ENCODE results near the gene MLXIP. TPM values are rescaled to one million over a fixed set of nuclear protein-coding genes. Genes with fewer than 3 reads are reported as not detected.
"Not testable (repeated sequence)": the region's sequence is repeated elsewhere in the genome, so short reads cannot be mapped to it uniquely, and the experiment has no call there.

The MLXIP gene
- total RNA-seq, 2 donors from 2014 or later: 13.1 to 57.7 TPM

- DNase-seq (ENCODE audit: low spot score): no peak
- Histone ChIP-seq H3K4me3 (no peak overlapping the region), H3K4me1 (replicated peaks) (peaks cover 4% of the 10 kb centered on the region), H3K36me3 (no peaks in the 10 kb centered on the region), H3K9me3 (no peaks in the 10 kb centered on the region), H3K27me3 (replicated peaks; ENCODE audit: insufficient read depth) (no peaks in the 10 kb centered on the region), H3K27ac (no peak overlapping the region)
- 80% methylated on average over 6 of the region's 6 CpGs for WGBS
- intact Hi-C loops (cut with DNase I): no loop called here
- TF ChIP-seq POLR2AphosphoS5 (IDR thresholded peaks at IDR 0.05): no peak
- TF ChIP-seq POLR2A (IDR thresholded peaks at IDR 0.05): no peak
- TF ChIP-seq CTCF (IDR thresholded peaks at IDR 0.05): no peak
These were observed 28.7 kb downstream of the MLXIP start for GRCh38 chr12:122107261-122107660.

GRCh38 chr12:122111089-122111641, 32.6 kb downstream of the MLXIP start:
- DNase-seq (ENCODE audit: low spot score): peak; percentile 69
- Histone ChIP-seq H3K27ac (peak overlapping the region in 1 of 2 donors; percentile 53), H3K36me3 (no peaks in the 10 kb centered on the region), H3K27me3 (replicated peaks; ENCODE audit: insufficient read depth) (no peaks in the 10 kb centered on the region), H3K4me3 (no peak overlapping the region), H3K9me3 (no peaks in the 10 kb centered on the region), H3K4me1 (replicated peaks) (peaks cover 4% of the 10 kb centered on the region)
- TF ChIP-seq POLR2AphosphoS5 (IDR thresholded peaks at IDR 0.05): peak; percentile 90
- TF ChIP-seq CTCF (IDR thresholded peaks at IDR 0.05): no peak
- no peak for TF ChIP-seq POLR2A (IDR thresholded peaks at IDR 0.05)
- intact Hi-C loops (cut with DNase I): no loop called here
- WGBS: 22% methylated on average over 2 of the region's 2 CpGs

GRCh38 chr12:122116707-122117535, 38.4 kb downstream of the MLXIP start:
- Histone ChIP-seq H3K27ac (no peak overlapping the region), H3K36me3 (no peaks in the 10 kb centered on the region), H3K4me1 (replicated peaks) (no peaks in the 10 kb centered on the region), H3K4me3 (no peak overlapping the region), H3K9me3 (no peaks in the 10 kb centered on the region), H3K27me3 (replicated peaks; ENCODE audit: insufficient read depth) (no peaks in the 10 kb centered on the region)
- DNase-seq (ENCODE audit: low spot score): no peak
- intact Hi-C loops (cut with DNase I): no loop called here
- WGBS: 74% methylated on average over 16 of the region's 16 CpGs
- TF ChIP-seq POLR2AphosphoS5 (IDR thresholded peaks at IDR 0.05) (no peak), CTCF (IDR thresholded peaks at IDR 0.05) (no peak), POLR2A (IDR thresholded peaks at IDR 0.05) (no peak)

GRCh38 chr12:122117979-122118378, 39.4 kb downstream of the MLXIP start:
- 86% methylated on average over 8 of the region's 8 CpGs for WGBS
- intact Hi-C loops (cut with DNase I): no loop called here

GRCh38 chr12:122121341-122121740, 42.8 kb downstream of the MLXIP start:
- 88% methylated on average over 11 of the region's 11 CpGs for WGBS
- H3K27me3 ChIP-seq (replicated peaks; ENCODE audit: insufficient read depth); intact Hi-C loops (cut with DNase I); H3K9me3 ChIP-seq; H3K4me1 ChIP-seq (replicated peaks); H3K36me3 ChIP-seq; DNase-seq (ENCODE audit: low spot score); H3K27ac ChIP-seq; H3K4me3 ChIP-seq: not testable (repeated sequence)

More at GRCh38 chr12:122117979-122118378, 39.4 kb downstream of the MLXIP start:
- no peaks in the 10 kb centered on the region for H3K4me1 ChIP-seq (replicated peaks)
- no peak for TF ChIP-seq CTCF (IDR thresholded peaks at IDR 0.05)
- TF ChIP-seq POLR2A (IDR thresholded peaks at IDR 0.05): no peak
- TF ChIP-seq POLR2AphosphoS5 (IDR thresholded peaks at IDR 0.05): no peak
- H3K27ac ChIP-seq: no peak overlapping the region
- no peaks in the 10 kb centered on the region for H3K9me3 ChIP-seq
- no peak for DNase-seq (ENCODE audit: low spot score)
- no peaks in the 10 kb centered on the region for H3K36me3 ChIP-seq
- H3K27me3 ChIP-seq (replicated peaks; ENCODE audit: insufficient read depth): no peaks in the 10 kb centered on the region
- H3K4me3 ChIP-seq: no peak overlapping the region

Measured in prostate gland (tissue), 2 donors.